Fibroblast of pulmonary artery (primary cell): ENCODE measurements around the gene DHX8.

ENCODE experiments used
- DNase-seq: peaks from one replicate; pipeline ENCODE4 v3.0.0-alpha.2; 2010; ENCODE audit warnings: low read depth
- H3K4me3 ChIP-seq: replicated peaks from 2 replicates; pipeline ENCODE4 v1.5.1; 2011; ENCODE audit warnings: low read depth, mild to moderate bottlenecking, control low read depth, low read length, moderate library complexity
- TF ChIP-seq, protein P1 (sequence below): IDR thresholded peaks from 2 replicates; pipeline ENCODE4 v1.5.1; 2011; ENCODE audit warnings: mild to moderate bottlenecking, control low read depth, low read length, inconsistent platforms; ENCODE audit errors: missing control alignments

DHX8 gene

DNA sequence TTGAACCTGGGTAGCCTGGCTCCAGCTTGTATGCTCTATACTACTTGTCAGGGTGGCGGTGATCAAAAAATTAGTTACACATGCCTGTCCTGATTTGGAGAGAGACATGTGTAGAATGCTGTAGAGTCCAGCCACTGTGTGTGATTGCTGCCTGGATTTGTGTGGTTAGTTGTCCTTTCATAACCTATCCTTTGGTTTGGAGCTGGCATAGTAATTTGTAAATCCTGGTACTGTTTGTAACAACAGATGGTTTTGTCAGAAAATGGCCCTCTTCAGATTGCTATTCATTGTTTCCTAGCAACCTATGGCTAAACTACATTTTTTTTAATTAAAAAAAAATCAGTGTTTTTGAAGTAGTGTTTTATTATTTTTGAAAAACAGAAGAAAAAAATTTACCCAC, 31.9 kb downstream of the DHX8 start:
- peak; percentile 23 for DNase-seq
- TF ChIP-seq, protein P1, sequence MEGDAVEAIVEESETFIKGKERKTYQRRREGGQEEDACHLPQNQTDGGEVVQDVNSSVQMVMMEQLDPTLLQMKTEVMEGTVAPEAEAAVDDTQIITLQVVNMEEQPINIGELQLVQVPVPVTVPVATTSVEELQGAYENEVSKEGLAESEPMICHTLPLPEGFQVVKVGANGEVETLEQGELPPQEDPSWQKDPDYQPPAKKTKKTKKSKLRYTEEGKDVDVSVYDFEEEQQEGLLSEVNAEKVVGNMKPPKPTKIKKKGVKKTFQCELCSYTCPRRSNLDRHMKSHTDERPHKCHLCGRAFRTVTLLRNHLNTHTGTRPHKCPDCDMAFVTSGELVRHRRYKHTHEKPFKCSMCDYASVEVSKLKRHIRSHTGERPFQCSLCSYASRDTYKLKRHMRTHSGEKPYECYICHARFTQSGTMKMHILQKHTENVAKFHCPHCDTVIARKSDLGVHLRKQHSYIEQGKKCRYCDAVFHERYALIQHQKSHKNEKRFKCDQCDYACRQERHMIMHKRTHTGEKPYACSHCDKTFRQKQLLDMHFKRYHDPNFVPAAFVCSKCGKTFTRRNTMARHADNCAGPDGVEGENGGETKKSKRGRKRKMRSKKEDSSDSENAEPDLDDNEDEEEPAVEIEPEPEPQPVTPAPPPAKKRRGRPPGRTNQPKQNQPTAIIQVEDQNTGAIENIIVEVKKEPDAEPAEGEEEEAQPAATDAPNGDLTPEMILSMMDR, result no peak
- no peak overlapping the region for H3K4me3 ChIP-seq

DNA sequence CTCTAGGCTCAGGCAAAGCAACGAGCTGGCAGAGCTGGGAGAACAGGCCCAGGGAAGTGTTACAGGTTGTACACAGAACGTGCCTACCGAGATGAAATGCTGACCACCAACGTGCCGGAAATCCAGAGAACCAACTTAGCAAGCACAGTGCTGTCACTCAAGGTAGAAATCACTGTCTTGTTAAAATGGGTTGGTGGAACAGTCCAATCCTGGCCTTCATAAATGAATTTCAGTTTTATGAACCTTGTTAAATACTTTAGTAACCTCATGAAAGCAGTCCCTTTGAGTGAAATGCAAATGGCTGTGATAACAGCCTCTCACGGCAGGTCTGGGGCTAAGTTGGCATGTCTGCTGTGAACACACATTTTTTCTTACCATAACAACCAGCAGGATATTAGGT, 33.4 kb downstream of the DHX8 start:
- H3K4me3 ChIP-seq, result no peak overlapping the region
- TF ChIP-seq, protein P1, result no peak
- DNase-seq, result peak; percentile 27

DNA sequence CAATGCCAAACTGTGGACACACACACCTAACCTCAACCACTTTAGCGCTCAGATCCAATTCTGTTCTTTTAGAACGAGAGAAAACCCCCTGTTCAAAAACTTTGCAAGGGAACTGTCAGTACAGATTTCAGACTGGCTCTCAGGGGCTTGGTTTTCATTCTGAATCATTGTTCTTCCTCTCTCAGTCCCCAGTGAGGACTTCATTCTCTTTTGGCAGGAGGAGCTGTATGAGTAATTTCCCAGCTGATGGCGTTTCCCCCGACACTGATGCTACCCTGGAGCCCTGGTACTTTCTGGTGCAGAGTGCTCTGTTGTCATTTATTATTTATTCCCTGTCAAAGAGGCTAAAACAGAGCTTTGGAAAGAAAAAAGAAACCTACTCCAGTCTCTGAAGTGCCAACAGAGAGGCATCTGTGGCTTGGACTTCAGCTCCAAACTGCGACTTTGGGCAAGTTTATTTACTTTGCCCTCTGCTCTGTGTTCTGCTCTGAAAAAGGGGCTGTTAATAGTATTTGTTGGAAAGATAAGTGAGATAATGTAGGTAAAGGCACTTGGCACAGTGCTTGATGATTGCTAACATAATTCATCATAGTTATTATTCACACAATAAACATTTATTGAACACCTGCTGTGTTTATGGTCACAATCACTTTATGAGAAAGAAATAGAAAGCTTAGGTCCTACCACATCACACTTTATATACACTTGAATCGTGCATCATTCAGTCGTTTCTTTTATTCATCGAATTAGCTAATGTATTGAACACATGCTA, 34.0 kb downstream of the DHX8 start:
- TF ChIP-seq, protein P1, result no peak
- DNase-seq, result peak; percentile 72
- no peak overlapping the region for H3K4me3 ChIP-seq

DNA sequence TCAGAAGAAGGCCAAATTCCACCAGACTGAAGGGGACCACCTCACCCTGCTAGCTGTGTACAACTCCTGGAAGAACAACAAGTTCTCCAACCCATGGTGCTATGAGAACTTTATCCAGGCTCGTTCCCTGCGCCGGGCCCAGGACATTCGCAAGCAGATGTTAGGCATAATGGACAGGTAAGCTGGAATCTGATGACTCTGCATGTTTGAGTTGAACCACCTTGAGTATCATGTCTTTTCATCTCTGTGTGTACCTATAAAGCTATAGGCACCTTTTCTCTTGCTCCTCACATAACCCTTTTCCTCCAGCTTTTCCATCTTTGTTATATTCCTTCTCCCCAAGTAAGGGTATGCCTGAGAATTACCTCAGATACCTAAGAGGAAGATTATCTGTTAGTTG, 37.6 kb downstream of the DHX8 start:
- no peak overlapping the region for H3K4me3 ChIP-seq
- TF ChIP-seq, protein P1, result no peak
- no peak for DNase-seq

DNA sequence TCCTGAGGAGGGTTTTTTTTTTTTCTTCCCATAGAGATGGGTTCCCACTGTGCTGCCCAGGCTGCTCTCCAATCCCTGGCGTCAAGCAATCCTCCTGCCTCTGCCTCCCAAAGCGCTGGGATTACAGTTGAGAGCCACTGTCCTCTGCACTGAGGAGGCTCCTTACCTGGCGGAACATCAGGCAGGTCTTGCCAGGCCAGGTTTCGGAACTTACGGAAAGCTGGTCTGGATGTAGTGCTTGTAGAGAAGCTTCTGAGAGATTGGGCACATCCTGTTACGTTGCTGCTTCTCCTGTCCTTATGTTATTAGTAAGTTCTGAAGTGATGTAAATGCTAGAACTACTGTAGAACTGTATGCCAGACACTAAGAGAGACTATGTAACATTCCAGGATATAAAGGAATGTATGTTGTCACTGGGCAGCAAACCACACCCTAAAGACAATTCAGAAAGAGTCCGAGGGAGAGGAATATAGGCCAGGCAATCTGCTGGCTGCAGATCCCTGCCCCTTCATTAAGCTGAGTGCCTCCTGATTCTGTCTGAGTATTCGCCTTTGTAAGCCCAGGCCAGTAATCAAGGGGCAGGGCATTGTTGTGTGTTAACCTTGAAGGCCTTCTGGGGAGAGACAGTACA, 41.3 kb downstream of the DHX8 start:
- no peak overlapping the region for H3K4me3 ChIP-seq
- TF ChIP-seq, protein P1, result no peak
- peak; percentile 47 for DNase-seq

DNA sequence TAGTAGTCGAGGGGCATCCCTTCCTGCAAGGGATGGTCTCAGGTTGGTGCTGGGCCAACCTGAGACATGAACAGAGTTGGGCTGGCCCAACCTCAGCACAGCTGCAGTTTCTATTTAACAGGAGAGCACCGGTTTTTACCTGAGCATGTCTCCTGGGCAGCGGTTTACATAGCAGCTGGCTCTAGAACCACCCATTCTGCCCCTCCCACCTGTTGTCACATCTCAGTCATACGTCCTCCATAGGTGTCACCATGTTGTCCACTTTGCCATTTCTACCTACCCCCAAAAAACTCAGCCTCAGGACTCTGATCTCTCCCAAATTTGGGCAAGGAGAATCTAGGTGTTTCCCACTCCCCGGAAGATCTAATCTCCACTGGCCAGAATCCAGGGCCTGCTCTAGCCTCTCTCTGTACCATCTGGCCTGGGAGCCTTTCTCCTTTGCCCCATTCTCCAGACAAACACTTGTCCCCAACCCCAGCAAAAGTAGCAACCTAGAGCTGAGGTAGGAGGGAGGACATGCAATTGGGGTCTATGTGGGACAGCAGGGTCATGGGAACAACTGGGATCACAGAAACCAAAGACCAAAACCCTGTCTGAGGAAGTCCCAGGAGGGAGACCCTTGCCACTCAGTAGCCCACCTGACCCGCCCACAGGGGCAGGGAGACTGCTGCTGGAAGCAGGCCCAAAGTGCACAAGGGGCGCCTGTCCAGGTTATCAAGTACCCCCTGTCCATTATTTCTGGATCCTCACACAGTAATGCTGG, 43.3 kb downstream of the DHX8 start:
- H3K4me3 ChIP-seq, result no peak overlapping the region
- no peak for DNase-seq
- TF ChIP-seq, protein P1, result no peak
